GM12878 (cell line): ENCODE data around the gene NFKBIE. TPM values are rescaled to one million over a fixed set of nuclear protein-coding genes. Genes with fewer than 3 reads are reported as not detected.

Experiments
- E4F1 ChIP-seq: fragments of 450-650 bp; IDR thresholded peaks from 2 replicates; pipeline ENCODE4 v1.6.1; 2018; ENCODE audit warnings: borderline replicate concordance, mild to moderate bottlenecking; ENCODE audit not compliant: partially characterized antibody
- MXI1 ChIP-seq: fragments of 150-350 bp; IDR thresholded peaks from 2 replicates; pipeline ENCODE4 v1.6.1; 2011; ENCODE audit warnings: low read depth, mild to moderate bottlenecking, inconsistent platforms, low read length, improper control_type of control experiment
- REST ChIP-seq: IDR thresholded peaks from 2 replicates; pipeline ENCODE4 v1.6.1; 2012; ENCODE audit warnings: mild to moderate bottlenecking, low read depth, low read length
- SMAD5 ChIP-seq: IDR thresholded peaks from 2 replicates; pipeline ENCODE4 v1.6.1; 2016; ENCODE audit warnings: antibody characterized with exemption, low read depth
- SMC3 ChIP-seq: IDR thresholded peaks from 2 replicates; pipeline ENCODE4 v1.6.1; 2011; ENCODE audit warnings: low read length, improper control_type of control experiment, borderline replicate concordance
- SP1 ChIP-seq: IDR thresholded peaks from one replicate; pipeline ENCODE4 v1.6.1; 2011; ENCODE audit warnings: low read depth, low read length
- WRNIP1 ChIP-seq: IDR thresholded peaks from 2 replicates; pipeline ENCODE4 v1.6.1; 2011; ENCODE audit warnings: low read depth, low read length, improper control_type of control experiment, borderline replicate concordance
- ZNF24 ChIP-seq: fragments of 450-650 bp; IDR thresholded peaks from 2 replicates; pipeline ENCODE4 v1.6.1; 2017; ENCODE audit warnings: antibody characterized with exemption, mild to moderate bottlenecking
- ZNF384 ChIP-seq: IDR thresholded peaks from 2 replicates; pipeline ENCODE4 v1.6.1; 2012; ENCODE audit warnings: low read depth, mild to moderate bottlenecking, low read length, improper control_type of control experiment, borderline replicate concordance
- ZNF687 ChIP-seq: fragments of 450-650 bp; IDR thresholded peaks from 2 replicates; pipeline ENCODE4 v1.6.1; 2017; ENCODE audit warnings: mild to moderate bottlenecking, moderate library complexity
- polyA plus RNA-seq, 11 experiments: library from polyadenylated mRNA; depleted of rRNA in 4 of 11; unstranded in 6 of 11; stranded (reverse) in 5 of 11; fragments of >200 nt; fragmentation: Nextera tagmentation in 4 of 11; fragmentation: Illumina TruSeq in 1 of 11; extraction: Ambion mirVana in 4 of 11; extraction: Trizol in 1 of 11; gene quantifications; 1 replicate in 1 of 11; 2 replicates in 10 of 11; pipeline versions ENCODE4 v1.2.1 to v1.2.3, GENCODE V29; 2011 to 2016; ENCODE audit warnings: inconsistent platforms in 2 of 11, missing spikeins in 2 of 11, low read depth in 1 of 11
- total RNA-seq, 4 experiments: library from RNA; depleted of rRNA in 3 of 4; stranded (reverse); fragments of >200 nt in 3 of 4; fragmentation: Illumina TruSeq in 1 of 4; extraction: Trizol in 1 of 4; gene quantifications; 2 replicates each; pipeline versions ENCODE4 v1.2.1 to v1.2.3, GENCODE V29; 2013 to 2021
- TF ChIP-seq, protein P1 (sequence below): IDR thresholded peaks from 2 replicates; pipeline ENCODE4 v1.6.1; 2011; ENCODE audit warnings: low read depth, low read length, improper control_type of control experiment, borderline replicate concordance

Gene NFKBIE
- total and polyA plus RNA-seq, 10 of the 15 experiments (the other 5 are each of a cell fraction or from before 2014, with no cell fraction given) = 10.4 to 106 (median 38.8) TPM

DNA sequence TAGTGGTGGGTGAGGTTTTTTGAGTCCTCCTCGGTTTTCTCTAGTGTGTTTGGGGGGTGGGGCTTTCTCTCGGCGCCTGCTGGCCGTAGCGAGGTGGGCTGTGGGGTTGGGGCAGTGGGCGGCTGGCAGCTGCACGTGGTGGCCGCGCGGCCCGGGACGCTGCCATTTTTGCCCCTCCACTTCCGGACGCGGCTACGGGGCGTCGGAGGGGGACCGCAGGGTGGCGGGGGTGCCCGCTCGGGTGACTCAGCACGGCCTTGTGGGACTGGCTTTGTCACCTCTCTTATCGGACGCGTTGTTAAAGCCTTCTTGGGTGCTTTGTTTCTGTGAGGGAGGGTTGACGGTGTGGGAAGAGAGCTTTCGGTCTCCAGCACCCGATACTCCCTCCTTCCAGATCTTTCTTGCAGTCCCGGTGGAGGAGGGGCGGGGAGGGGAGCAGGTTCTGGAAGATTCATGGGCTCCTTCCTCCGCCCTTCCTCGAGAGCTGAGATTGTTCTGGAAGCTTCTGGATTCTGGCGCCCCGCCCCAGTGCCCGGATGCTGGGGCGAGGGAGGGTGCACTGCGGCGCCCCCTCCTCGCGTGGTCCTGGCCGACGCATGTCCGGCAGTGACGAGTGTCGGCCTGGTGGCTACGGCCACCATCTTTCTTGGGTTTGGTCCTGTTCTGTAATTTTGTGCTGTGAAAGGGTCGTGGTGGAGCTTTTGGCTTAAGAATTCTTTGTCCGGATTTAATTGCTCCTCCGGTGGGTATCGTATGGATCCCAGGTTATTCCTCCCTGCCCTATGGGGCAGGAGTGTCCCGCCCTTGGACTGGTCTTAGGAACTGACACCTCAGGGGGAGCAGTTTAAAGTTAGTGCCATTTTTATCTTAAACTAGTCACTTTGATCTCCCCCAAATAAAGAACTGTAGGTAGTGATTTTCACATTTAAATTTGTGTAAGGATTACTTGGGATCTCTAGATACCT, 17.7 kb downstream of the NFKBIE start (continued):
- TF ChIP-seq ZNF687 (no peak), SP1 (no peak), ZNF24 (no peak), SMC3 (no peak), ZNF384 (no peak), E4F1 (no peak), SMAD5 (no peak), MXI1 (peak; percentile 99), REST (no peak), WRNIP1 (no peak)
- TF ChIP-seq, protein P1, sequence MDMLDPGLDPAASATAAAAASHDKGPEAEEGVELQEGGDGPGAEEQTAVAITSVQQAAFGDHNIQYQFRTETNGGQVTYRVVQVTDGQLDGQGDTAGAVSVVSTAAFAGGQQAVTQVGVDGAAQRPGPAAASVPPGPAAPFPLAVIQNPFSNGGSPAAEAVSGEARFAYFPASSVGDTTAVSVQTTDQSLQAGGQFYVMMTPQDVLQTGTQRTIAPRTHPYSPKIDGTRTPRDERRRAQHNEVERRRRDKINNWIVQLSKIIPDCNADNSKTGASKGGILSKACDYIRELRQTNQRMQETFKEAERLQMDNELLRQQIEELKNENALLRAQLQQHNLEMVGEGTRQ = no peak
